H1 (cell line): ENCODE results near the gene CEBPZ. TPM values are rescaled to one million over a fixed set of nuclear protein-coding genes. Genes with fewer than 3 reads are reported as not detected.

Experiments
- CTCF ChIA-PET: fragments of 300-600 bp; sonication (Branson Sonifier 250); formaldehyde crosslinking; loops from one replicate; lab custom pipeline; 2021; ENCODE audit not compliant: partially characterized antibody; lab: Charles Lee
- POLR2A ChIA-PET: fragments of 300-600 bp; sonication (Branson Sonifier 250); formaldehyde crosslinking; loops from one replicate; lab custom pipeline; 2021; ENCODE audit warnings: inconsistent platforms; ENCODE audit not compliant: partially characterized antibody; lab: Charles Lee
- DNase-seq, 2 experiments: peaks; one replicate each; pipeline versions ENCODE4 v3.0.0 to v3.0.0-alpha.2; 2010 to 2022; ENCODE audit warnings: low spot score in 2 of 2, low read depth in 1 of 2, mixed read lengths in 1 of 2
- FAIRE-seq: peaks from 2 replicates; lab custom pipeline; 2011; peaks lifted over from hg19 to GRCh38; lab: Jason Lieb, UNC
- H2AFZ ChIP-seq: 2 replicates; pipeline ENCODE4 v1.8.1; 2012; ENCODE audit warnings: low read length, inconsistent platforms
- H2AK5ac ChIP-seq: 2 replicates; pipeline ENCODE4 v1.6.1; 2013; ENCODE audit warnings: low read depth, low read length
- H2BK120ac ChIP-seq: replicated peaks from 2 replicates; pipeline ENCODE3; 2013; ENCODE audit warnings: low read depth, low read length, inconsistent platforms
- H2BK12ac ChIP-seq: 2 replicates; pipeline ENCODE4 v1.6.1; 2013; ENCODE audit warnings: low read depth, low read length
- H2BK15ac ChIP-seq: 2 replicates; pipeline ENCODE4 v1.6.1; 2013; ENCODE audit warnings: low read length
- H2BK20ac ChIP-seq: 2 replicates; pipeline ENCODE4 v1.6.1; 2013; ENCODE audit warnings: low read length
- H2BK5ac ChIP-seq: 2 replicates; pipeline ENCODE4 v1.6.1; 2013; ENCODE audit warnings: low read depth, low read length
- H3K14ac ChIP-seq: 2 replicates; pipeline ENCODE4 v1.6.1; 2013; ENCODE audit warnings: inconsistent platforms; ENCODE audit not compliant: insufficient read length
- H3K18ac ChIP-seq: 2 replicates; pipeline ENCODE4 v1.6.1; 2013; ENCODE audit warnings: low read length; ENCODE audit errors: extremely low read depth
- H3K23ac ChIP-seq: 2 replicates; pipeline ENCODE4 v1.6.1; 2013; ENCODE audit warnings: inconsistent platforms; ENCODE audit not compliant: insufficient read length
- H3K23me2 ChIP-seq: 2 replicates; pipeline ENCODE4 v1.6.1; 2013; ENCODE audit warnings: low read depth, low read length
- H3K27ac ChIP-seq: 2 replicates; pipeline ENCODE4 v1.6.1; 2011; ENCODE audit warnings: low read depth, low read length, inconsistent platforms
- H3K27me3 ChIP-seq, 4 experiments: replicated peaks in 1 of 4; 1 replicate in 1 of 4; 2 replicates in 3 of 4; pipeline versions ENCODE4 v1.6.1 to v1.8.1; 2011 to 2013; ENCODE audit warnings: low read length in 3 of 4, mild to moderate bottlenecking in 3 of 4, inconsistent platforms in 2 of 4, mixed read lengths in 2 of 4, moderate library complexity in 1 of 4; ENCODE audit not compliant: control insufficient read depth in 3 of 4, insufficient read depth in 3 of 4; ENCODE audit errors: extremely low read depth in 1 of 4
- H3K36me3 ChIP-seq, 4 experiments: 2 replicates each; pipeline versions ENCODE4 v1.6.1 to v1.8.1; 2011 to 2013; ENCODE audit warnings: mild to moderate bottlenecking in 4 of 4, low read length in 3 of 4, moderate library complexity in 2 of 4, control low read depth in 1 of 4, inconsistent platforms in 1 of 4; ENCODE audit not compliant: insufficient read depth in 4 of 4, control insufficient read depth in 2 of 4
- H3K4ac ChIP-seq: replicated peaks from 2 replicates; pipeline ENCODE3; 2013; ENCODE audit warnings: low read length, low read depth, mixed read lengths, inconsistent platforms; ENCODE audit not compliant: insufficient read length
- H3K4me1 ChIP-seq, 4 experiments: replicated peaks in 1 of 4; 1 replicate in 1 of 4; 2 replicates in 3 of 4; pipeline versions ENCODE4 v1.6.1 to v1.8.1; 2011 to 2013; ENCODE audit warnings: low read length in 3 of 4, inconsistent platforms in 2 of 4, mixed read lengths in 1 of 4; ENCODE audit not compliant: insufficient read depth in 4 of 4, control insufficient read depth in 3 of 4
- H3K4me2 ChIP-seq, 2 experiments: 2 replicates each; pipeline versions ENCODE4 v1.6.1 to v1.8.1; 2011 to 2013; ENCODE audit warnings: low read depth in 2 of 2, low read length in 2 of 2, control low read depth in 1 of 2, inconsistent platforms in 1 of 2, mild to moderate bottlenecking in 1 of 2; ENCODE audit not compliant: insufficient read depth in 1 of 2
- H3K4me3 ChIP-seq, 4 experiments: fragments of 200-600, 300-600 bp in 1 of 4; sonication (generic), shearing (Covaris generic), sonication (Bioruptor Twin) in 1 of 4; 2 replicates each; pipeline versions ENCODE4 v1.5.1 to v1.8.1; 2011 to 2016; ENCODE audit warnings: low read length in 4 of 4, low read depth in 3 of 4, control low read depth in 2 of 4, inconsistent platforms in 2 of 4, mild to moderate bottlenecking in 2 of 4, mixed read lengths in 1 of 4, moderate library complexity in 1 of 4; ENCODE audit not compliant: insufficient read depth in 2 of 4; ENCODE audit errors: extremely low read depth in 1 of 4
- H3K56ac ChIP-seq: replicated peaks from 2 replicates; pipeline ENCODE3; 2013; ENCODE audit warnings: low read depth, mild to moderate bottlenecking, mixed read lengths, low read length, inconsistent platforms; ENCODE audit not compliant: insufficient read length
- H3K79me1 ChIP-seq: 2 replicates; pipeline ENCODE4 v1.6.1; 2013; ENCODE audit warnings: low read depth, low read length, control low read depth
- H3K79me2 ChIP-seq, 2 experiments: 2 replicates each; pipeline versions ENCODE4 v1.6.1 to v1.8.1; 2012 to 2013; ENCODE audit warnings: low read length in 2 of 2, mild to moderate bottlenecking in 2 of 2, inconsistent platforms in 1 of 2; ENCODE audit not compliant: insufficient read depth in 2 of 2, control insufficient read depth in 1 of 2
- H3K9ac ChIP-seq, 4 experiments: replicated peaks in 1 of 4; 1 replicate in 1 of 4; 2 replicates in 3 of 4; pipeline versions ENCODE4 v1.6.1 to v1.8.1; 2011 to 2013; ENCODE audit warnings: low read depth in 3 of 4, low read length in 3 of 4, control low read depth in 2 of 4, mild to moderate bottlenecking in 2 of 4, moderate library complexity in 2 of 4, inconsistent platforms in 1 of 4; ENCODE audit errors: extremely low read depth in 1 of 4
- H3K9me3 ChIP-seq, 2 experiments: 2 replicates each; pipeline versions ENCODE4 v1.6.1 to v1.8.1; 2012 to 2013; ENCODE audit warnings: mild to moderate bottlenecking in 2 of 2, moderate library complexity in 2 of 2, control low read depth in 1 of 2, inconsistent platforms in 1 of 2, low read depth in 1 of 2, low read length in 1 of 2, mixed read lengths in 1 of 2; ENCODE audit not compliant: insufficient read depth in 2 of 2
- H4K20me1 ChIP-seq, 2 experiments: replicated peaks in 1 of 2; 2 replicates each; pipeline versions ENCODE3 to v1.8.1; 2011 to 2013; ENCODE audit warnings: inconsistent platforms in 2 of 2, low read length in 2 of 2, mild to moderate bottlenecking in 1 of 2; ENCODE audit not compliant: insufficient read depth in 2 of 2, control insufficient read depth in 1 of 2
- H4K5ac ChIP-seq: 2 replicates; pipeline ENCODE4 v1.6.1; 2013; ENCODE audit warnings: low read length, low read depth, mixed read lengths, inconsistent platforms; ENCODE audit not compliant: insufficient read length
- H4K8ac ChIP-seq: 2 replicates; pipeline ENCODE4 v1.8.0; 2013; ENCODE audit warnings: mild to moderate bottlenecking, moderate library complexity, low read length, inconsistent platforms; ENCODE audit not compliant: insufficient read depth; ENCODE audit errors: extremely low read depth
- H4K91ac ChIP-seq: replicated peaks from 2 replicates; pipeline ENCODE3; 2013; ENCODE audit warnings: low read length, mixed read lengths, inconsistent platforms; ENCODE audit not compliant: insufficient read length
- CTCF ChIP-seq, 3 experiments: IDR thresholded peaks; 1 replicate in 2 of 3; 2 replicates in 1 of 3; pipeline versions ENCODE4 v1.5.1 to v1.6.1; 2011; ENCODE audit warnings: low read length in 3 of 3, mild to moderate bottlenecking in 3 of 3, inconsistent platforms in 2 of 3, low read depth in 1 of 3, moderate library complexity in 1 of 3; ENCODE audit not compliant: insufficient read depth in 1 of 3; ENCODE audit errors: control extremely low read depth in 1 of 3
- JUN ChIP-seq: IDR thresholded peaks from 2 replicates; pipeline ENCODE4 v1.6.1; 2011; ENCODE audit warnings: low read depth, mild to moderate bottlenecking, improper control_type of control experiment, low read length
- KDM4A ChIP-seq: IDR thresholded peaks from one replicate; pipeline ENCODE4 v1.7.1; 2012; ENCODE audit warnings: low read depth, mild to moderate bottlenecking, moderate library complexity, low read length, inconsistent platforms; ENCODE audit not compliant: severe bottlenecking
- YY1 ChIP-seq: IDR thresholded peaks from 2 replicates; pipeline ENCODE4 v1.6.1; 2011; ENCODE audit warnings: low read depth, mild to moderate bottlenecking, low read length
- WGBS, 2 experiments: shearing (Covaris generic) in 1 of 2; methylation state at CpG; one replicate each; pipeline versions ENCODE4 v1.1.6 to v1.1.7; 2013 to 2015; ENCODE audit warnings: low lambda C conversion rate in 2 of 2, mixed read lengths in 2 of 2, inconsistent platforms in 1 of 2, low coverage in 1 of 2, missing lambda C conversion rate in 1 of 2; ENCODE audit not compliant: insufficient replicate concordance in 2 of 2, insufficient coverage in 1 of 2, insufficient read length in 1 of 2; ENCODE audit errors: extremely low coverage in 1 of 2, missing lambda C conversion rate in 1 of 2; 5-methylcytosine and 5-hydroxymethylcytosine counted together
- polyA plus RNA-seq, 7 experiments: library from polyadenylated mRNA; depleted of rRNA in 3 of 7; stranded (reverse) in 5 of 7; unstranded in 2 of 7; fragments of >200 nt in 5 of 7; fragments of 200-250 nt in 2 of 7; gene quantifications; 1 replicate in 5 of 7; 2 replicates in 1 of 7; 4 replicates in 1 of 7; pipeline versions ENCODE4 v1.2.1 to v1.2.3, GENCODE V29; 2011 to 2013; ENCODE audit warnings: missing spikeins in 2 of 7, mixed read lengths in 2 of 7
- total RNA-seq: library from RNA; stranded (reverse); fragmentation: NEBNext Ultra II Directional; extraction: Animal tissue kit (Norgen Biotek cat#: 25700); gene quantifications from 2 replicates; pipeline ENCODE4 v1.2.1, GENCODE V29; 2021

CEBPZ gene
- total and polyA plus RNA-seq, 2 of the 8 experiments (the other 6 are each of a cell fraction or from before 2014, with no cell fraction given), result 19.1 to 201 TPM

- Histone ChIP-seq H3K4ac (no peak overlapping the region), H4K91ac (no peak overlapping the region), H3K23me2 (no peaks in the 10 kb centered on the region), H3K79me2 (peaks cover 0 to 65% of the 10 kb centered on the region in 2 experiments; a peak in 3 of 4 replicates), H2AFZ (no peak overlapping the region), H3K56ac (no peak overlapping the region), H3K14ac (no peak overlapping the region), H3K27me3 (no peaks in the 10 kb centered on the region), H2BK20ac (no peak overlapping the region), H2BK120ac (no peak overlapping the region), H3K4me1 (no peaks in the 10 kb centered on the region), H4K5ac (no peak overlapping the region), H3K9ac (no peak overlapping the region), H2BK12ac (no peak overlapping the region), H3K27ac (no peak overlapping the region), H3K4me2 (no peak overlapping the region), H4K20me1 (no peaks in the 10 kb centered on the region), H2BK15ac (no peak overlapping the region), H3K23ac (no peak overlapping the region), H3K4me3 (no peak overlapping the region), H3K18ac (no peak overlapping the region), H2BK5ac (no peak overlapping the region), H3K79me1 (no peaks in the 10 kb centered on the region), H3K36me3 (peaks cover 36 to 99% (median 75%) of the 10 kb centered on the region in 4 experiments), H4K8ac (no peak overlapping the region), H3K9me3 (peaks cover 0 to 10% of the 10 kb centered on the region in 2 experiments; a peak in 2 of 4 replicates), H2AK5ac (no peak overlapping the region)
- 95% methylated on average over 3 of the region's 3 CpGs; no CpG with 5 or more reads in 1 of the 2 experiments for WGBS, 2 experiments
- DNase-seq (no peak), FAIRE-seq (no peak)
- ChIA-PET CTCF (interaction anchor here (1.3 to 2.7 kb wide), 4 partner anchors 12 to 43 kb away, joined by 4 to 9 read pairs (median 6); partner anchors contain the start of genes CEBPZ and NDUFAF7), POLR2A (interaction anchor here (0.5 to 2.6 kb wide), 11 partner anchors 8 to 1352 kb away, joined by 3 to 10 read pairs (median 4); partner anchors contain the start of gene CEBPZOS)
- TF ChIP-seq JUN (no peak), YY1 (no peak), KDM4A (no peak), CTCF (IDR thresholded peaks at IDR 0.05; ENCODE audit: control extremely low read depth in 1 of 3, insufficient read depth in 1 of 3, low read depth in 1 of 3, low read length in 3 of 3) (no peak)
Observed at GRCh38 chr2:37211939-37212338, 19.5 kb downstream of the CEBPZ start.
